CD8-positive, alpha-beta memory T cell (primary cell): ENCODE results near the gene ACOD1. TPM values are rescaled to one million over a fixed set of nuclear protein-coding genes. Genes with fewer than 3 reads are reported as not detected.

Experiments used
- polyA plus RNA-seq: library from polyadenylated mRNA; unstranded; fragments of 300-500 nt; fragmentation: Illumina TruSeq; gene quantifications from one replicate; pipeline ENCODE4 v1.2.3, GENCODE V29; 2021
- total RNA-seq, 2 experiments: library from RNA; stranded (reverse); gene quantifications; one replicate each; pipeline ENCODE4 v1.2.3, GENCODE V29; 2021

The ACOD1 gene
- total and polyA plus RNA-seq, 3 experiments from 2014 or later: not detected

Other genes starting within 250 kb of the ACOD1 start
- 1 to 10 TPM; 5.1 to 5.8 TPM for gene KCTD12, start 62.1 kb upstream of the ACOD1 start, total RNA-seq
- 0.07 TPM for gene KCTD12, start 62.1 kb upstream of the ACOD1 start, polyA plus RNA-seq
- 10 to 100 TPM; 14.0 to 15.9 TPM for gene CLN5, start 43.6 kb downstream of the ACOD1 start, total RNA-seq
- 12.0 TPM for gene CLN5, start 43.6 kb downstream of the ACOD1 start, polyA plus RNA-seq
- 10 to 100 TPM; 41.7 to 45.0 TPM for gene FBXL3, start 78.6 kb downstream of the ACOD1 start, total RNA-seq
- gene FBXL3, start 78.6 kb downstream of the ACOD1 start, polyA plus RNA-seq: 34.5 TPM